Activated effector memory CD4-positive, alpha-beta T cell treated with anti-CD3 and anti-CD28 coated beads, Interleukin-2, amount 50 U/mL, for 16 hours (primary cell): ENCODE data around the gene RETREG2.

ENCODE experiments used
- DNase-seq: peaks from one replicate; pipeline ENCODE4 v3.0.0-alpha.2; 2020

Gene RETREG2

GRCh38 chr2:219216535-219216915 lies 38.5 kb downstream of the RETREG2 start:
- no peak for DNase-seq

- no peak for DNase-seq
Observed at GRCh38 chr2:219218217-219218731, 40.2 kb downstream of the RETREG2 start.

- DNase-seq: peak; percentile 96
Observed at GRCh38 chr2:219218732-219219701, 40.9 kb downstream of the RETREG2 start, which contains the start of gene ABCB6. Gene ABCB6, minus strand, starts transcription at chr2:219218958. Its CDS starts 285 bp downstream, at chr2:219218673.

- DNase-seq: no peak
Observed at GRCh38 chr2:219219784-219220532, 41.9 kb downstream of the RETREG2 start.

- no peak for DNase-seq
Observed at GRCh38 chr2:219220652-219221402, 42.8 kb downstream of the RETREG2 start.

- DNase-seq: no peak
Observed at GRCh38 chr2:219221957-219222518, 44.0 kb downstream of the RETREG2 start.

- DNase-seq: no peak
Observed at GRCh38 chr2:219223831-219224610, 45.9 kb downstream of the RETREG2 start.

- DNase-seq: no peak
Observed at GRCh38 chr2:219225350-219225749, 47.3 kb downstream of the RETREG2 start.

- no peak for DNase-seq
Observed at GRCh38 chr2:219228041-219228910, 50.2 kb downstream of the RETREG2 start.

- DNase-seq: no peak
Observed at GRCh38 chr2:219228911-219229304, 50.8 kb downstream of the RETREG2 start.

- DNase-seq: peak; percentile 100
Observed at GRCh38 chr2:219229305-219230058, 51.4 kb downstream of the RETREG2 start, which contains the start of the genes ANKZF1 and ATG9A. Gene ANKZF1, plus strand, starts transcription at chr2:219229806. Its CDS starts 452 bp downstream, at chr2:219230258. Gene ATG9A, minus strand, starts transcription at chr2:219229636. Its CDS starts 1,612 bp downstream, at chr2:219228024.

GRCh38 chr2:219230059-219230540 lies 52.0 kb downstream of the RETREG2 start:
- peak; percentile 82 for DNase-seq

GRCh38 chr2:219234331-219234730 lies 56.3 kb downstream of the RETREG2 start:
- no peak for DNase-seq
